Activated B cell treated with CpG ODN at 0.5 μM for 24 hours (primary cell): ENCODE data around the gene RNF175. TPM values are rescaled to one million over a fixed set of nuclear protein-coding genes. Genes with fewer than 3 reads are reported as not detected.

Experiments
- ATAC-seq: fragments of 200-7000 bp; cut with Tn5 transposase; one replicate; pipeline ENCODE4 v1.10.0; 2021; ENCODE audit warnings: low read depth, mild to moderate bottlenecking, moderate library complexity
- CTCF ChIA-PET: fragments of 350-600 bp; sonication (Branson Sonifier 250); formaldehyde crosslinking; loops from one replicate; lab custom pipeline; 2021; ENCODE audit warnings: antibody characterized with exemption; lab: Charles Lee
- POLR2A ChIA-PET: fragments of 350-600 bp; sonication (Branson Sonifier 250); formaldehyde crosslinking; loops from one replicate; lab custom pipeline; 2021; ENCODE audit warnings: antibody characterized with exemption; lab: Charles Lee
- DNase-seq: peaks from one replicate; pipeline ENCODE4 v3.0.0; 2022
- H3K27ac Mint-ChIP-seq: one replicate; pipeline ENCODE4 v1.8.0; 2020; ENCODE audit warnings: mixed read lengths
- H3K27me3 Mint-ChIP-seq: one replicate; pipeline ENCODE4 v1.8.0; 2021; ENCODE audit warnings: mixed read lengths
- H3K36me3 Mint-ChIP-seq: one replicate; pipeline ENCODE4 v1.8.0; 2021; ENCODE audit warnings: low read depth, mixed read lengths
- H3K4me1 Mint-ChIP-seq: one replicate; pipeline ENCODE4 v1.8.0; 2021; ENCODE audit warnings: mixed read lengths
- H3K4me3 Mint-ChIP-seq: one replicate; pipeline ENCODE4 v1.8.0; 2020; ENCODE audit warnings: mild to moderate bottlenecking, mixed read lengths
- H3K9me3 Mint-ChIP-seq: one replicate; pipeline ENCODE4 v1.8.0; 2020; ENCODE audit warnings: mixed read lengths
- CTCF ChIP-seq: fragments of 200-600 bp; IDR thresholded peaks from one replicate; pipeline ENCODE4 v1.8.0; 2022; ENCODE audit warnings: antibody characterized with exemption, mild to moderate bottlenecking
- intact Hi-C: fragments of 100-400 bp; cut with micrococcal nuclease; formaldehyde crosslinking; loops from one replicate; pipeline ENCODE4 v1.15.1; 2024
- total RNA-seq: library from RNA; stranded (reverse); gene quantifications from 2 replicates; pipeline ENCODE4 v1.2.3, GENCODE V29; 2022

RNF175 gene
- total RNA-seq, 1 donor from 2014 or later = not detected

- H3K4me1 Mint-ChIP-seq = no peaks in the 10 kb centered on the region
- no peak for ATAC-seq
- intact Hi-C loops = no loop called here
- ChIA-PET POLR2A (no interaction called here), CTCF (no interaction called here)
- DNase-seq = no peak
- peaks cover 30% of the 10 kb centered on the region for H3K27me3 Mint-ChIP-seq
- peaks cover 7% of the 10 kb centered on the region for H3K9me3 Mint-ChIP-seq
- H3K27ac Mint-ChIP-seq = no peak overlapping the region
- TF ChIP-seq CTCF = no peak
- no peak overlapping the region for H3K4me3 Mint-ChIP-seq
- no peaks in the 10 kb centered on the region for H3K36me3 Mint-ChIP-seq
These were observed 13.4 kb upstream of the RNF175 start for GRCh38 chr4:153773236-153773690.

- Mint-ChIP-seq H3K4me1 (no peaks in the 10 kb centered on the region), H3K27ac (no peak overlapping the region), H3K9me3 (peaks cover 5% of the 10 kb centered on the region), H3K27me3 (peaks cover 27% of the 10 kb centered on the region), H3K36me3 (no peaks in the 10 kb centered on the region), H3K4me3 (no peak overlapping the region)
- intact Hi-C loops = no loop called here
- no peak for ATAC-seq
- POLR2A ChIA-PET = no interaction called here
- DNase-seq = no peak
- CTCF ChIA-PET = no interaction called here
- no peak for TF ChIP-seq CTCF
These were observed 11.2 kb upstream of the RNF175 start for GRCh38 chr4:153771046-153771445.

- H3K27me3 Mint-ChIP-seq = peaks cover 31% of the 10 kb centered on the region
- H3K9me3 Mint-ChIP-seq = peaks cover 7% of the 10 kb centered on the region
- no peaks in the 10 kb centered on the region for H3K4me1 Mint-ChIP-seq
- H3K27ac Mint-ChIP-seq = no peak overlapping the region
- no peak for ATAC-seq
- H3K36me3 Mint-ChIP-seq = no peaks in the 10 kb centered on the region
- no peak overlapping the region for H3K4me3 Mint-ChIP-seq
- ChIA-PET CTCF (no interaction called here), POLR2A (no interaction called here)
- no peak for DNase-seq
- TF ChIP-seq CTCF = no peak
- intact Hi-C loops = no loop called here
These were observed 6.9 kb upstream of the RNF175 start for GRCh38 chr4:153766758-153767157.

- Mint-ChIP-seq H3K9me3 (peaks cover 4% of the 10 kb centered on the region), H3K4me1 (no peaks in the 10 kb centered on the region), H3K36me3 (no peaks in the 10 kb centered on the region), H3K27me3 (peaks cover 33% of the 10 kb centered on the region), H3K27ac (no peak overlapping the region), H3K4me3 (no peak overlapping the region)
- CTCF ChIA-PET = no interaction called here
- no peak for TF ChIP-seq CTCF
- ATAC-seq (no peak), DNase-seq (no peak)
- intact Hi-C loops = no loop called here
- POLR2A ChIA-PET = no interaction called here
These were observed 6.1 kb upstream of the RNF175 start for GRCh38 chr4:153765894-153766293.

- Mint-ChIP-seq H3K4me1 (peaks cover 3% of the 10 kb centered on the region), H3K9me3 (peaks cover 2% of the 10 kb centered on the region), H3K36me3 (no peaks in the 10 kb centered on the region), H3K4me3 (no peak overlapping the region), H3K27me3 (peaks cover 34% of the 10 kb centered on the region), H3K27ac (no peak overlapping the region)
- DNase-seq (no peak), ATAC-seq (no peak)
- CTCF ChIA-PET = no interaction called here
- POLR2A ChIA-PET = no interaction called here
- intact Hi-C loops = no loop called here
- no peak for TF ChIP-seq CTCF
These were observed 5.0 kb upstream of the RNF175 start for GRCh38 chr4:153764601-153765368.
